Lower leg skin (tissue), 3 donors: Measurements from ENCODE around the gene LAMP5.

Experiments used
- CTCF ChIP-seq, 3 donors: fragments of 450-650 bp; IDR thresholded peaks; one replicate each; pipeline ENCODE4 v1.5.1; 2016; ENCODE audit warnings: antibody characterized with exemption in 3 of 3, mild to moderate bottlenecking in 3 of 3, moderate library complexity in 2 of 3
- POLR2A ChIP-seq, 2 donors: fragments of 450-650 bp; IDR thresholded peaks; one replicate each; pipeline ENCODE4 v1.6.1; 2016 to 2017; ENCODE audit warnings: antibody characterized with exemption in 2 of 2, mild to moderate bottlenecking in 1 of 2, moderate library complexity in 1 of 2

GRCh38 chr20:9523636-9524035 lies 9.2 kb downstream of the LAMP5 start:
- no peak for TF ChIP-seq CTCF (IDR thresholded peaks at IDR 0.05)
- no peak for TF ChIP-seq POLR2A (IDR thresholded peaks at IDR 0.05)
